Stimulated activated CD4-positive, alpha-beta T cell treated with anti-CD3 and anti-CD28 coated beads, TNF-alpha, amount 100 ng/mL, for 24 hours (primary cell): ENCODE data around the gene CDKL4.
"Not testable (repeated sequence)": the region's sequence is repeated elsewhere in the genome, so short reads cannot be mapped to it uniquely, and the experiment has no call there.

Experiments
- DNase-seq, 3 experiments: peaks; one replicate each; pipeline ENCODE4 v3.0.0-alpha.2; 2020; ENCODE audit warnings: low read depth in 3 of 3

CDKL4 gene

GRCh38 chr2:39178756-39179155 lies 65.0 kb downstream of the CDKL4 start:
- no peak for DNase-seq

- no peak for DNase-seq
These were observed 66.8 kb downstream of the CDKL4 start for GRCh38 chr2:39176997-39177396.

- DNase-seq = no peak
These were observed 68.6 kb downstream of the CDKL4 start for GRCh38 chr2:39175026-39175812.

GRCh38 chr2:39174022-39174421 lies 69.7 kb downstream of the CDKL4 start:
- no peak for DNase-seq

- DNase-seq = not testable (repeated sequence)
These were observed 71.6 kb downstream of the CDKL4 start for GRCh38 chr2:39172047-39172706.

GRCh38 chr2:39171621-39172020 lies 72.1 kb downstream of the CDKL4 start:
- DNase-seq = no peak

- DNase-seq = no peak
These were observed 79.7 kb downstream of the CDKL4 start for GRCh38 chr2:39164089-39164488.

- no peak for DNase-seq
These were observed 82.8 kb downstream of the CDKL4 start for GRCh38 chr2:39160982-39161381.

- no peak for DNase-seq
These were observed 84.5 kb downstream of the CDKL4 start for GRCh38 chr2:39159283-39159682.

GRCh38 chr2:39158351-39158750 lies 85.4 kb downstream of the CDKL4 start:
- DNase-seq = no peak

- no peak for DNase-seq
These were observed 86.9 kb downstream of the CDKL4 start for GRCh38 chr2:39156846-39157245.

- DNase-seq = no peak
These were observed 87.7 kb downstream of the CDKL4 start for GRCh38 chr2:39156107-39156506.

- not testable (repeated sequence) for DNase-seq
These were observed 88.2 kb downstream of the CDKL4 start for GRCh38 chr2:39155573-39155972.

- DNase-seq = no peak
These were observed 88.8 kb downstream of the CDKL4 start for GRCh38 chr2:39154944-39155343.

- no peak for DNase-seq
These were observed 90.5 kb downstream of the CDKL4 start for GRCh38 chr2:39153312-39153711.

GRCh38 chr2:39152504-39152903 lies 91.3 kb downstream of the CDKL4 start:
- DNase-seq = no peak

- DNase-seq = no peak
These were observed 92.8 kb downstream of the CDKL4 start for GRCh38 chr2:39150890-39151497.

- no peak for DNase-seq
These were observed 93.6 kb downstream of the CDKL4 start for GRCh38 chr2:39150102-39150562.

- no peak for DNase-seq
These were observed 97.1 kb downstream of the CDKL4 start for GRCh38 chr2:39146630-39147029.

- no peak for DNase-seq
These were observed 97.8 kb downstream of the CDKL4 start for GRCh38 chr2:39145906-39146421.

GRCh38 chr2:39144416-39144815 lies 99.4 kb downstream of the CDKL4 start:
- DNase-seq = no peak

- DNase-seq = no peak
These were observed 100.7 kb downstream of the CDKL4 start for GRCh38 chr2:39142904-39143605.
